Nephron (organoid): ENCODE data around the gene ZNF277.
A peak's percentile ranks its signal among the peaks of the same experiment; 100 is the strongest.

Source experiments
- H3K27ac Mint-ChIP-seq, 3 experiments: 2 replicates each; pipeline ENCODE4 v1.8.0; 2020; ENCODE audit warnings: mixed read lengths in 3 of 3, mild to moderate bottlenecking in 2 of 3, moderate library complexity in 1 of 3
- H3K27me3 Mint-ChIP-seq: 2 replicates; pipeline ENCODE4 v1.8.0; 2021; ENCODE audit warnings: low read depth, mild to moderate bottlenecking, moderate library complexity, mixed read lengths
- H3K36me3 Mint-ChIP-seq: 2 replicates; pipeline ENCODE4 v1.8.0; 2020; ENCODE audit warnings: low read depth, mixed read lengths
- H3K4me1 Mint-ChIP-seq: 2 replicates; pipeline ENCODE4 v1.8.0; 2020; ENCODE audit warnings: mixed read lengths
- H3K4me3 Mint-ChIP-seq, 3 experiments: 2 replicates each; pipeline ENCODE4 v1.8.0; 2020; ENCODE audit warnings: mild to moderate bottlenecking in 3 of 3, mixed read lengths in 3 of 3, moderate library complexity in 2 of 3
- H3K9me3 Mint-ChIP-seq: 2 replicates; pipeline ENCODE4 v1.8.0; 2020; ENCODE audit warnings: mixed read lengths
- TF ChIP-seq, protein P1 (sequence below), 3 experiments: fragments of 200-600 bp; sonication (generic); IDR thresholded peaks; one replicate each; pipeline ENCODE4 v1.5.0; 2021; ENCODE audit warnings: antibody characterized with exemption in 3 of 3; ENCODE audit not compliant: unreplicated experiment in 3 of 3

ZNF277 gene

DNA sequence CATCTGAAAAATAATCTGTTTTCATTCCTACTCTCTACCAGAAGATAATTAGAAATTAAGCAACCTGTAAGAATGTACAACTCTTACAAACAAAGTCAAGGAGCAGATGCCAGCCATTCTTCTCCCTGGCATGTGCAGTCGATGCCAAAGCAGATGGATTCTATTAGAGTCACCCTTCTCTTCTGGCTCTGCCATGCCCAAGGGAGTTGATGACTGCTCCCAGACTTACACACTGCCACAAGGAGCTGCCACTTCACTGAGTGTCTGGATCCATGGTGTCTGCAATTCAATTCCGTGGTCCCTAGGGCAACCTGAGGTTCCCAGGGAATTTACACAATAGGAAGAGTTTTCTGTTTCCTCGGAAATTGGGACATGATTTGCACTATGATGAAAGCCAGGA is 154.7 kb downstream of the ZNF277 start:
- H3K4me1 Mint-ChIP-seq, result peaks cover 18% of the 10 kb centered on the region
- H3K27ac Mint-ChIP-seq, result no peak overlapping the region
- TF ChIP-seq, protein P1, sequence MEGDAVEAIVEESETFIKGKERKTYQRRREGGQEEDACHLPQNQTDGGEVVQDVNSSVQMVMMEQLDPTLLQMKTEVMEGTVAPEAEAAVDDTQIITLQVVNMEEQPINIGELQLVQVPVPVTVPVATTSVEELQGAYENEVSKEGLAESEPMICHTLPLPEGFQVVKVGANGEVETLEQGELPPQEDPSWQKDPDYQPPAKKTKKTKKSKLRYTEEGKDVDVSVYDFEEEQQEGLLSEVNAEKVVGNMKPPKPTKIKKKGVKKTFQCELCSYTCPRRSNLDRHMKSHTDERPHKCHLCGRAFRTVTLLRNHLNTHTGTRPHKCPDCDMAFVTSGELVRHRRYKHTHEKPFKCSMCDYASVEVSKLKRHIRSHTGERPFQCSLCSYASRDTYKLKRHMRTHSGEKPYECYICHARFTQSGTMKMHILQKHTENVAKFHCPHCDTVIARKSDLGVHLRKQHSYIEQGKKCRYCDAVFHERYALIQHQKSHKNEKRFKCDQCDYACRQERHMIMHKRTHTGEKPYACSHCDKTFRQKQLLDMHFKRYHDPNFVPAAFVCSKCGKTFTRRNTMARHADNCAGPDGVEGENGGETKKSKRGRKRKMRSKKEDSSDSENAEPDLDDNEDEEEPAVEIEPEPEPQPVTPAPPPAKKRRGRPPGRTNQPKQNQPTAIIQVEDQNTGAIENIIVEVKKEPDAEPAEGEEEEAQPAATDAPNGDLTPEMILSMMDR (IDR thresholded peaks at IDR 0.05; ENCODE audit: unreplicated experiment in 3 of 3), result no peak
- H3K27me3 Mint-ChIP-seq, result no peaks in the 10 kb centered on the region
- no peaks in the 10 kb centered on the region for H3K9me3 Mint-ChIP-seq
- H3K36me3 Mint-ChIP-seq, result no peaks in the 10 kb centered on the region
- H3K4me3 Mint-ChIP-seq, result no peak overlapping the region

DNA sequence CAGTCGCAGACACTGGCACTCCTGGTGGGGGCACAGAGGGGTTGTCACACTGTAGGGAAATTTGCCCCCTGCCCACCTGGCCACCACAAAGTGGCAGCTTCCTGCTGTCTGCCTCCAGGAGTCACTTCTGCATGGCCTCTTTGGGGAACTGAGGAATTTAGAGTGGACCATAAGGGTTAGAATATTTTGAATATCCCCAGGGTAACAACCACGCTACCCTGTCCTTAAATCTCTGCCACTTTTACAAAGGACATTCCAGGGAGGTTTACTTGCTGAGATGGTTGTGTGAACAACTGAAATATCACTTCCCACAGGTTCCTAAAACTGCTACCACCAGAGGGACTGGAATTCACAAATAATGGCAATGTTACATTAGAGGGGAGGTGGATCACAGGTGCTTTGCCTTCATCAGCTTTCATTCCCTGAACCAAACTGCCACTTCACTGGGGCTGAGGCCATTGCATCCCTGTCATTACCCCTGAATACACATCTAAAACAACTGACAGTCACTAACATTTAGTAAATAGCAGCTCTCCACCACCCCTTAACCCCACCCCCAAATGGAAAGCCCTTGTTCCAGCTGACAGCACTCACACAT is 155.7 kb downstream of the ZNF277 start:
- H3K4me3 Mint-ChIP-seq, result no peak overlapping the region
- TF ChIP-seq, protein P1 (IDR thresholded peaks at IDR 0.05; ENCODE audit: unreplicated experiment in 3 of 3), result no peak
- peak overlapping the region in 2 of 3 experiments; percentile 63 to 92 for H3K27ac Mint-ChIP-seq
- no peaks in the 10 kb centered on the region for H3K27me3 Mint-ChIP-seq
- H3K9me3 Mint-ChIP-seq, result no peaks in the 10 kb centered on the region
- H3K36me3 Mint-ChIP-seq, result no peaks in the 10 kb centered on the region
- peaks cover 18% of the 10 kb centered on the region for H3K4me1 Mint-ChIP-seq

DNA sequence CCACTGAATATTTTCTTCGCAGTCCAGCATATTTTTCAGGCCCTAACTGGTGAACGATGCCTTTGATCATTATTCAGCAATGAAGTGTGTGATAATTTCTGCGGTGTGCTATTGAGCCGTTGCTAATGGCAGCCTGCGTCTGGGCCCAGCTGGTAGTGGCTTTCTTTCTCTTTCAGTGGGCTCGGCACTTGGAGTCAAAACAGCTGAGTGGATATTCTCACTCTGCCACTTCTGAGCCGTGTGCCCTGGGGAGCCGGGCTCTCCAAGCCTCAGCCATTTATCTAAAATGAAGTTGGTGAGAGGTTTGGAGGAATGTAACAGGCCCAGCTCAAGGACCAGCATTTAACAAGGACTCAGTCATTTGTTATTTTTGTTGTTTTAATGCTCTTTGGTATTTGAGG is 156.2 kb downstream of the ZNF277 start:
- TF ChIP-seq, protein P1 (IDR thresholded peaks at IDR 0.05; ENCODE audit: unreplicated experiment in 3 of 3), result no peak
- Mint-ChIP-seq H3K4me1 (peaks cover 18% of the 10 kb centered on the region), H3K36me3 (no peaks in the 10 kb centered on the region), H3K27ac (peak overlapping the region; percentile 56 to 92 (median 63)), H3K4me3 (no peak overlapping the region), H3K9me3 (no peaks in the 10 kb centered on the region), H3K27me3 (no peaks in the 10 kb centered on the region)

DNA sequence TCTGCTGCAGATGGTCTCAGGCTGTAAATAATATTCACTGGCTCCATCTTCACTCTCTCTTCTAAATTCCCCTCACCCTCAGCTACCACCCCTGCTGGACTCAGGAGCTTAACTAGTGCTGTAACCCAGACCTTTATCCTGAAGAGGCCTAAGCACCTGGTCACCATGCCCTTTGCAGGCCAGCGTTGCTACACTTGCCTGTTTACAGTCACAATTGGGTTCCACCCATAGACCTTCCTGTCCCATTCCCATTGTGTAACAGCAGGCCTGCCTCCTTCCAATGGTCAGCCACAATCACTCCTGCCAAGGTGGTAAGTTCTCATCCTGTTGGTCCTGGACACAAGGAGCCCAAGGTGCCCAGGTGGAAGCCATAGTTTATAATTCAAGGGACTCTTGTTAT is 157.9 kb downstream of the ZNF277 start:
- no peak overlapping the region for H3K4me3 Mint-ChIP-seq
- H3K27ac Mint-ChIP-seq, result no peak overlapping the region
- TF ChIP-seq, protein P1 (IDR thresholded peaks at IDR 0.05; ENCODE audit: unreplicated experiment in 3 of 3), result no peak
- H3K36me3 Mint-ChIP-seq, result no peaks in the 10 kb centered on the region
- no peaks in the 10 kb centered on the region for H3K9me3 Mint-ChIP-seq
- no peaks in the 10 kb centered on the region for H3K27me3 Mint-ChIP-seq
- peaks cover 18% of the 10 kb centered on the region for H3K4me1 Mint-ChIP-seq

DNA sequence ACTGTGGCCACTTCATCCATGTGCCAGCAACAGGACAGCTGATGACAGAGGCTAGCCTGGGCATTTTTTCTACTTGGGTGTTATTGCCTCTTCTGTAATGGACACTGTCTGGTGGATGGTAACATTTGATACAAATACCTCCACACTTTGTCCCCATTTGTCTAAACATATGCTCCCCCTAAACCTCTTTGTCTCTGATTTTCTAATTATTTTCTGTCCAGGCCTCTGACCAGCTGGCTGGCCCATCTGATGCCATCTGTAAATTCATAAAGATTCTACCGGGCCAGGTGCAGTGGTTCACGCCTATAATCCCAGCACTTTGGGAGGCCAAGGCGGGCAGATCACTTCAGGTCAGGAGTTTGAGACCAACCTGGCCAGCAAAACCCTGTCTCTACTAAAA is 159.1 kb downstream of the ZNF277 start:
- no peak overlapping the region for H3K27ac Mint-ChIP-seq
- TF ChIP-seq, protein P1 (IDR thresholded peaks at IDR 0.05; ENCODE audit: unreplicated experiment in 3 of 3), result no peak
- no peak overlapping the region for H3K4me3 Mint-ChIP-seq
- H3K9me3 Mint-ChIP-seq, result no peaks in the 10 kb centered on the region
- H3K27me3 Mint-ChIP-seq, result peaks cover 4% of the 10 kb centered on the region
- H3K4me1 Mint-ChIP-seq, result peaks cover 18% of the 10 kb centered on the region
- no peaks in the 10 kb centered on the region for H3K36me3 Mint-ChIP-seq

DNA sequence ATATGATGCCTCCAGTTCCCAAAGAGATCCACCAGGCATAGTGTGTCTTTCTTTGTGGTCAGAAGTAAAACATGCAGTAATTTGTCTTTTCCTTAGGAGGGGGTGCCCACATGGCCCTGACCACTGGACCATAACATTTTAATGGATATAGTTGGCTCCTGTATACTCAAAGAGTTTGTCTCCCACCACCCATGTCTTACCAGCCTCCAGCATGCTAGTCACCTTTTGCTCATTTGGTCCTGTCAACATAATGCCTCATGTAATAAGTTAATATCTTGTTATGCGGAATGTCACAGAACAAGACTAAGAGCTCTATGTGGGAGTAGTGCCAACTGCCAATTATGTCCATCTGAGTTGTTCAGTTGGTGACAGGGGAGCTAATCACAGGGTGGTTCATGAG is 160.4 kb downstream of the ZNF277 start:
- no peak overlapping the region for H3K27ac Mint-ChIP-seq
- H3K4me1 Mint-ChIP-seq, result peaks cover 18% of the 10 kb centered on the region
- H3K9me3 Mint-ChIP-seq, result no peaks in the 10 kb centered on the region
- H3K36me3 Mint-ChIP-seq, result no peaks in the 10 kb centered on the region
- TF ChIP-seq, protein P1 (IDR thresholded peaks at IDR 0.05; ENCODE audit: unreplicated experiment in 3 of 3), result no peak
- no peak overlapping the region for H3K4me3 Mint-ChIP-seq
- H3K27me3 Mint-ChIP-seq, result peaks cover 4% of the 10 kb centered on the region
